ENCODE measurements around the gene GPC3. TPM values are rescaled to one million over a fixed set of nuclear protein-coding genes. Genes with fewer than 3 reads are reported as not detected.

The GPC3 gene
- total RNA-seq, 2 experiments from 2014 or later, result 0.58 to 0.63 TPM

GRCh38 chrX:133604801-133605200, 380.6 kb downstream of the GPC3 start:
- no peaks in the 10 kb centered on the region for H3K9me3 Mint-ChIP-seq
- H3K4me1 Mint-ChIP-seq (ENCODE audit: low read depth), result no peaks in the 10 kb centered on the region
- ChIA-PET POLR2A (no interaction called here), CTCF (no interaction called here)
- no peaks in the 10 kb centered on the region for H3K27me3 Mint-ChIP-seq
- H3K36me3 Mint-ChIP-seq (ENCODE audit: low read depth), result no peaks in the 10 kb centered on the region
- H3K27ac Mint-ChIP-seq, result no peak overlapping the region
- intact Hi-C loops (cut with micrococcal nuclease), result no loop called here
- no peak overlapping the region for H3K4me3 Mint-ChIP-seq
- ATAC-seq (no peak), DNase-seq (no peak)
- TF ChIP-seq, protein P1, sequence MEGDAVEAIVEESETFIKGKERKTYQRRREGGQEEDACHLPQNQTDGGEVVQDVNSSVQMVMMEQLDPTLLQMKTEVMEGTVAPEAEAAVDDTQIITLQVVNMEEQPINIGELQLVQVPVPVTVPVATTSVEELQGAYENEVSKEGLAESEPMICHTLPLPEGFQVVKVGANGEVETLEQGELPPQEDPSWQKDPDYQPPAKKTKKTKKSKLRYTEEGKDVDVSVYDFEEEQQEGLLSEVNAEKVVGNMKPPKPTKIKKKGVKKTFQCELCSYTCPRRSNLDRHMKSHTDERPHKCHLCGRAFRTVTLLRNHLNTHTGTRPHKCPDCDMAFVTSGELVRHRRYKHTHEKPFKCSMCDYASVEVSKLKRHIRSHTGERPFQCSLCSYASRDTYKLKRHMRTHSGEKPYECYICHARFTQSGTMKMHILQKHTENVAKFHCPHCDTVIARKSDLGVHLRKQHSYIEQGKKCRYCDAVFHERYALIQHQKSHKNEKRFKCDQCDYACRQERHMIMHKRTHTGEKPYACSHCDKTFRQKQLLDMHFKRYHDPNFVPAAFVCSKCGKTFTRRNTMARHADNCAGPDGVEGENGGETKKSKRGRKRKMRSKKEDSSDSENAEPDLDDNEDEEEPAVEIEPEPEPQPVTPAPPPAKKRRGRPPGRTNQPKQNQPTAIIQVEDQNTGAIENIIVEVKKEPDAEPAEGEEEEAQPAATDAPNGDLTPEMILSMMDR (IDR thresholded peaks at IDR 0.05), result no peak

- no peak overlapping the region for H3K4me3 Mint-ChIP-seq
- H3K27me3 Mint-ChIP-seq, result no peaks in the 10 kb centered on the region
- TF ChIP-seq, protein P1 (IDR thresholded peaks at IDR 0.05), result no peak
- intact Hi-C loops (cut with micrococcal nuclease), result no loop called here
- H3K27ac Mint-ChIP-seq, result no peak overlapping the region
- H3K9me3 Mint-ChIP-seq, result no peaks in the 10 kb centered on the region
- no peaks in the 10 kb centered on the region for H3K36me3 Mint-ChIP-seq (ENCODE audit: low read depth)
- CTCF ChIA-PET, result no interaction called here
- POLR2A ChIA-PET, result no interaction called here
- H3K4me1 Mint-ChIP-seq (ENCODE audit: low read depth), result no peaks in the 10 kb centered on the region
- ATAC-seq (no peak), DNase-seq (no peak)
These were observed 382.5 kb downstream of the GPC3 start for GRCh38 chrX:133602881-133603280.

- ChIA-PET POLR2A (no interaction called here), CTCF (no interaction called here)
- DNase-seq (no peak), ATAC-seq (no peak)
- intact Hi-C loops (cut with micrococcal nuclease), result no loop called here
- TF ChIP-seq, protein P1 (IDR thresholded peaks at IDR 0.05), result no peak
- H3K27me3 Mint-ChIP-seq, result no peaks in the 10 kb centered on the region
- no peaks in the 10 kb centered on the region for H3K4me1 Mint-ChIP-seq (ENCODE audit: low read depth)
- no peaks in the 10 kb centered on the region for H3K9me3 Mint-ChIP-seq
- no peak overlapping the region for H3K4me3 Mint-ChIP-seq
- no peaks in the 10 kb centered on the region for H3K36me3 Mint-ChIP-seq (ENCODE audit: low read depth)
- no peak overlapping the region for H3K27ac Mint-ChIP-seq
These were observed 384.3 kb downstream of the GPC3 start for GRCh38 chrX:133601116-133601515.

- no peak overlapping the region for H3K27ac Mint-ChIP-seq
- ATAC-seq, result no peak
- H3K36me3 Mint-ChIP-seq (ENCODE audit: low read depth), result no peaks in the 10 kb centered on the region
- no peaks in the 10 kb centered on the region for H3K27me3 Mint-ChIP-seq
- no peaks in the 10 kb centered on the region for H3K4me1 Mint-ChIP-seq (ENCODE audit: low read depth)
- intact Hi-C loops (cut with micrococcal nuclease), result no loop called here
- H3K9me3 Mint-ChIP-seq, result no peaks in the 10 kb centered on the region
- TF ChIP-seq, protein P1 (IDR thresholded peaks at IDR 0.05), result no peak
- ChIA-PET CTCF (no interaction called here), POLR2A (no interaction called here)
- DNase-seq, result no peak
- no peak overlapping the region for H3K4me3 Mint-ChIP-seq
These were observed 384.9 kb downstream of the GPC3 start for GRCh38 chrX:133600536-133600935.

DNA sequence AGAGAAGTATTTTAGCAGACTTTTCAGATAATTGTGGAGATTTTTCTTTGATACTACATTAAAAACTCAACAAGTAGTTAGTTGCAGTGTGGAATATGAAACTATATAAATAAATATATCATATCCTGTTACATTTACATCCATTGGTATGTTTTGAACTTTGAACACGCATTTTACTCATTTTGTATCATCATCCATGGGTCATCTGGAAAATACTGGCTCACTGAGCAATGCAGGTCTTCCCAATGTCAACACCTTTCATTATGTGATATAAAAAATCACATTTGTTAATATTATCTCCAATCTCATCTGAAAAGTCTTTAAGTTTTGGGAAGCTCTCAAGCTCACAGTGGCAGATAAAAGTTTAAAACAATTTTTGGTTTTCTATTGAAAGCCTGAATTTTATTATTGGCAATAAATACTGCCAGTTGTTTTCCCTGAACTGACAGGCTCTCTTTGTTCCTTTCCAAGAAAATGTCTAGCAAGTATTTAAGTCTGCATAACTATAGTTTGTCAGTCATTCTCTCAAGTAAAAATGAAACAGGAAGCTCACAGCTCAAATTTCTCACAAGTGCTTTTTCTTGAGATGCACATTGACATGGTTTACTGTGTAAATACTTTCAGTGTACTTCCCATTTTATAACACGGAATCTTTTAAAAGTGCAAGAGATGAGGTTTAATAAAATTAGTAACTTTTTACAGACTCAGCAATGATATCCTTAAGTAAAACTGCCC, 386.6 kb downstream of the GPC3 start:
- ATAC-seq (no peak), DNase-seq (no peak)
- no peaks in the 10 kb centered on the region for H3K36me3 Mint-ChIP-seq (ENCODE audit: low read depth)
- H3K9me3 Mint-ChIP-seq, result no peaks in the 10 kb centered on the region
- intact Hi-C loops (cut with micrococcal nuclease), result no loop called here
- CTCF ChIA-PET, result no interaction called here
- no peaks in the 10 kb centered on the region for H3K27me3 Mint-ChIP-seq
- TF ChIP-seq, protein P1 (IDR thresholded peaks at IDR 0.05), result no peak
- no peak overlapping the region for H3K4me3 Mint-ChIP-seq
- POLR2A ChIA-PET, result no interaction called here
- no peak overlapping the region for H3K27ac Mint-ChIP-seq
- no peaks in the 10 kb centered on the region for H3K4me1 Mint-ChIP-seq (ENCODE audit: low read depth)

Data from activated CD8-positive, alpha-beta T cell treated with anti-CD3 and anti-CD28 coated beads for 36 hours (primary cell).